RWPE1 (cell line): Measurements from ENCODE around the gene ULK1.
A peak's percentile ranks its signal among the peaks of the same experiment; 100 is the strongest.

Source experiments
- CTCF ChIA-PET: fragments of 350-600 bp; sonication (Branson Sonifier 250); formaldehyde crosslinking; extraction: SDS; loops from one replicate; lab custom pipeline; 2021; lab: Yijun Ruan, JAX
- POLR2A ChIA-PET: fragments of 400-600 bp; formaldehyde crosslinking; extraction: SDS; loops from one replicate; lab custom pipeline; 2020; ENCODE audit warnings: antibody characterized with exemption; ENCODE audit not compliant: low non-redundant PET; lab: Yijun Ruan, JAX
- DNase-seq: peaks from one replicate; pipeline ENCODE4 v3.0.0; 2012; ENCODE audit warnings: low spot score
- H3K27ac ChIP-seq: fragments of 450-650 bp; 2 replicates; pipeline ENCODE4 v1.5.1; 2017
- TF ChIP-seq, protein P1 (sequence below): fragments of 450-650 bp; conservative IDR thresholded peaks from 2 replicates; pipeline ENCODE4 v1.5.1; 2017; ENCODE audit warnings: low read depth, mild to moderate bottlenecking

ULK1 gene

DNA sequence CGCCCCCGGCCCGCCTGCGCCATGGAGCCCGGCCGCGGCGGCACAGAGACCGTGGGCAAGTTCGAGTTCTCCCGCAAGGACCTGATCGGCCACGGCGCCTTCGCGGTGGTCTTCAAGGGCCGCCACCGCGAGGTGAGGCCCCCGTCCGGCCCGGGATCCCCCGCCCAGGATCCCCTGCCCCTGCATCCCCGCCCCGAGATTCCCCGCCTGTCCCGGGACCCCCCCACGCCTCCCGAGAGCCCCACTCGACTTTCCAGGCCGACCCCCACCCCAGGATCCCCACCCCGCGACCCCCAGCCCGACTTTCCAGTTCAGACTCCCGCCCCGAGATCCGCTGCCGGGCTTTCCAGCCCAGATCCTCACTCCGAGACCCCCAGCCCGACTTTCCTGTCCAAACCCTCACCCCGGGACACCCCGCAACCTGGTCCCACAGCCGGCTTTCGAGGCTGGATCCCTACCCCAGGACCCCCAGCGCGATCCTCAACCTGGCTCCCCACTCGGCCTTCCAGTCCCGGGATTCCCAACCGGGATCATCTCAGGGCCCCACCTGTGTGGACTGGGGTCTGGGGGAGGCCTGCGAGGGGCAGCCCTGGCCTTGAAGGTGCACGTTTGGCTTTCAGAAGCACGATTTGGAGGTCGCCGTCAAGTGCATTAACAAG is 688 bp downstream of the ULK1 start:
- H3K27ac ChIP-seq: peak overlapping the region; percentile 96
- TF ChIP-seq, protein P1, sequence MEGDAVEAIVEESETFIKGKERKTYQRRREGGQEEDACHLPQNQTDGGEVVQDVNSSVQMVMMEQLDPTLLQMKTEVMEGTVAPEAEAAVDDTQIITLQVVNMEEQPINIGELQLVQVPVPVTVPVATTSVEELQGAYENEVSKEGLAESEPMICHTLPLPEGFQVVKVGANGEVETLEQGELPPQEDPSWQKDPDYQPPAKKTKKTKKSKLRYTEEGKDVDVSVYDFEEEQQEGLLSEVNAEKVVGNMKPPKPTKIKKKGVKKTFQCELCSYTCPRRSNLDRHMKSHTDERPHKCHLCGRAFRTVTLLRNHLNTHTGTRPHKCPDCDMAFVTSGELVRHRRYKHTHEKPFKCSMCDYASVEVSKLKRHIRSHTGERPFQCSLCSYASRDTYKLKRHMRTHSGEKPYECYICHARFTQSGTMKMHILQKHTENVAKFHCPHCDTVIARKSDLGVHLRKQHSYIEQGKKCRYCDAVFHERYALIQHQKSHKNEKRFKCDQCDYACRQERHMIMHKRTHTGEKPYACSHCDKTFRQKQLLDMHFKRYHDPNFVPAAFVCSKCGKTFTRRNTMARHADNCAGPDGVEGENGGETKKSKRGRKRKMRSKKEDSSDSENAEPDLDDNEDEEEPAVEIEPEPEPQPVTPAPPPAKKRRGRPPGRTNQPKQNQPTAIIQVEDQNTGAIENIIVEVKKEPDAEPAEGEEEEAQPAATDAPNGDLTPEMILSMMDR: no peak
- ChIA-PET POLR2A (no interaction called here), CTCF (no interaction called here)
- no peak for DNase-seq

DNA sequence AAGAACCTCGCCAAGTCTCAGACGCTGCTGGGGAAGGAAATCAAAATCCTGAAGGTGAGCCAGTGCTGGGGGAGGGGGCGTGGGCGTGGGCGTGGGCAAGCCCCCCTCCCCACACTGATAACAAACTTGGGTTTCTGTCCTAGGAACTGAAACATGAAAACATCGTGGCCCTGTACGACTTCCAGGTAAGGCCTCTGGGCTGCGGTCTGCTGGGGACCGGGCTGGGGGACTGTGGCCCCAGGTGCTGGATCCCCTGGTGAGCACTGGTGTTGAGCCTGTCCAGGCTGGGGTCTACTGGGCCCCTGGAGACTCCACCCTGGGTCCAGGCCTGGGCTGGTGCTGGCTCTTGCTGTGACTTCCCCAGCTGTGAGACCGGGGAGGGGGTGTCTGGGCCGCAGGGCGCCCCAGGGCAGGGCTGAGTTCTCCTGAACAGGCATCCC is 1.2 kb downstream of the ULK1 start:
- no peak for DNase-seq
- ChIA-PET CTCF (no interaction called here), POLR2A (no interaction called here)
- H3K27ac ChIP-seq: peak overlapping the region; percentile 96
- TF ChIP-seq, protein P1: no peak

DNA sequence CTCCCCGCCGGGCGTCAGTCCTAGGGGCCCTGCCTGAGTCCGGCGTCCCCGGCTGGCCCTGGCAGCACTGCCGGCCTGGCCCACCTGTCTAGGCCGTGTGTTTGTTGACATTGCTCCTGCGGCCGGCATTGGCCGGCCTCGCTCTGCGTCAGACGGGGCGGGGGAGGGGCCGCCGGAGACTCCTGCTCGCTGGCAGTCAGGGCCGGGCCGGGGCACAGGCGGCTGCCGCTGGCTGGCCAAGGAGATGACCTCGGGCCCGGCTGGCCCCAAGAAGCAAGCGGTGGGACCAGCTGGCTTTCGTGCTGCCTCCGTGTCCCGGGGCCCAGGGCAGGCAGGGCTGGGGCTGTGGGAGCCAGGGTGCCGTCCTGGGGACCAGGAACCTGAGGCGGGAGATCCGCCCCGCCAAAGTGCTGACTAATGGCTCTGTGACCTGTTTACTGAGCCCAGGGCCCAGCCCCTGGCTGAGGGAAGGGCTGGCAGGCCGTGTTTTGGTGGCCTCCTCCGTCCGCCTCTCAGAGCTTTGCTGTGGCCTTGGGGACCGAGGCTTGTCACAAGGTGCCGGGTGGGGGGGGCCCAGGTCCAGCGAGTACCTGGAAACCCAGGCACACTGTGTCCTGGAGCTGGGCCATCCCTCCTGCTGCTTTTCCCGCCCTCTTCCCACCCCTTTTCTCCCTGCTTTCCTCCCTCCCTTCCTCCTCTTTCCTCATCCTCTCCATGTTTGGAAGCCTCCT is 1.8 kb downstream of the ULK1 start:
- H3K27ac ChIP-seq: peak overlapping the region; percentile 96
- CTCF ChIA-PET: interaction anchor here (0.6 kb wide), 2 partner anchors 16 to 54 kb away, joined by 3 to 5 read pairs; partner anchors contain the start of gene EP400
- peak; percentile 87 for DNase-seq
- POLR2A ChIA-PET: interaction anchor here (0.6 to 0.7 kb wide), 2 partner anchors 26 to 37 kb away, joined by 4 to 6 read pairs; no protein-coding TSS in a partner anchor
- TF ChIP-seq, protein P1: no peak

DNA sequence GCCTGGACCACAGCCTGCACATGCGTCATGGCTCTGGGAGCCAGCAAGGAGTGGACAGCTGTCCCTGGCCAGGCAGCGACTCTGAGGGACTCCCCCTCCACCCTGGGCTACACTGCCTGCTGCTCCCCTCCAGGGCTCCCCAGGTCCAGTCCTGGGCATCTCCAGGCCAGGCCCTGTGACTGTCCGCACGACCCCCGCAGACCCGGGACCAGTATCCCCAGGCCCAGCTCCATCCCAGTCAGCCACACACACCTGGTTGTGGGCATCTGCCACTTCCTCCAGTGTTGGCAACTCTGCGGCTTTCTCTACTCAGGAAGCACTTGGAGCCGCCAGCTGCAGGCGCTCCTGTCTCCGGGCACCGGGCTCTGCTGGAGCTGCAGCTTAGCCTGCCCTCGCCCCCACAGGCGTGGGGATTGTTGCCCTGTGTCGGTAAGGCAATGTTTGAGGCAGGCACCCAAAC is 2.4 kb downstream of the ULK1 start:
- H3K27ac ChIP-seq: peak overlapping the region; percentile 96
- DNase-seq: no peak
- ChIA-PET POLR2A (interaction anchor here (0.7 kb wide), 1 partner anchor 27 kb away, joined by 6 read pairs; no protein-coding TSS in a partner anchor), CTCF (interaction anchor here (0.6 kb wide), 2 partner anchors 17 to 53 kb away, joined by 3 to 5 read pairs; partner anchors contain the start of gene EP400)
- TF ChIP-seq, protein P1: no peak

DNA sequence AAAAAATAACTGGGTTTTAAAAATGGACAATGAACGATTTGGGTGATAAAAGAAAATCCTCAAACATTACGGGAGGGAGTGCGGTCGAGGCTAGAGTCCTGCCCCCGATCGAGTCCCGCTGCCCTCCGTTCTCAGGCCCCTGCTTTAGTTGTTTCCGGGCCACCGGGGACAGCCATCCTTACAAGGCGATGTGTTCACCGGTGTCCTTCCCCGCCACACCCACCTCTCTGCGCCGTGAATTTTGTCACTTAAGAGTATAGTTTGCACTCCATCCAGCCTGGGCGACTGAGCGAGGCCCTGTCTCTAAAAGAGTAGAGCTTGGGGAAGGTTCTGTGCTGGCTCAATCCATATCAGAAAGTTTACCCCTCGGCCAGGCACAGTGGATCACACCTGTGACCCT is 2.9 kb downstream of the ULK1 start:
- no peak for DNase-seq
- H3K27ac ChIP-seq: peak overlapping the region; percentile 96
- CTCF ChIA-PET: no interaction called here
- POLR2A ChIA-PET: interaction anchor here (0.7 kb wide), 1 partner anchor 27 kb away, joined by 6 read pairs; no protein-coding TSS in a partner anchor
- TF ChIP-seq, protein P1: no peak

DNA sequence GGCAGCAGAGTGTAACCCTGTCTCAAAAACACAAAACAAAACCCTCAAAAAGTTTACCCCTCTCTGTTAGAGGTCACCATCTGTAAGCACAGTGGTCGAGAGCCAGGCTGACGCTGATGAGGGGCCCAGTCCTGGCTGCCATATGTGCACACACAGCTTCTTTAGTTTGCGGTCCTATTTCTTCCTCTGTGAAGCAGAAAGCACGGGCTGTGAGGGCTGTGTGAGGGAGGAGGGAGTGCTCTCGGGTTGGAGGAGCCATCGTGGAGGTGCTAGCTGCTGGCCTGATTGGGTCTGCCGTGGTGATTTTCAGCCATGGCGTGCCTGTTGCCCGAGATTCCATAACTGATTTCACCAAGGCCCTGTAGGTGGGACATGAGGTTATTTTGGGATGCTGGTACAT is 3.5 kb downstream of the ULK1 start:
- TF ChIP-seq, protein P1: no peak
- CTCF ChIA-PET: no interaction called here
- peak overlapping the region; percentile 96 for H3K27ac ChIP-seq
- POLR2A ChIA-PET: no interaction called here
- no peak for DNase-seq
